Mesendoderm (in vitro differentiated cells): ENCODE measurements around the gene GPR39.

ENCODE experiments used
- DNase-seq: peaks from one replicate; pipeline ENCODE4 v3.0.0; 2013
- H2AK5ac ChIP-seq: 2 replicates; pipeline ENCODE4 v1.6.1; 2013; ENCODE audit warnings: low read length, inconsistent platforms
- H2BK120ac ChIP-seq: 2 replicates; pipeline ENCODE4 v1.6.1; 2013; ENCODE audit warnings: low read depth, mild to moderate bottlenecking, low read length, moderate library complexity, mixed read lengths
- H2BK15ac ChIP-seq: replicated peaks from 2 replicates; pipeline ENCODE4 v1.6.1; 2013; ENCODE audit warnings: low read depth, mild to moderate bottlenecking, moderate library complexity
- H2BK5ac ChIP-seq: 2 replicates; pipeline ENCODE4 v1.6.1; 2013; ENCODE audit warnings: low read length, inconsistent platforms
- H3K18ac ChIP-seq: 2 replicates; pipeline ENCODE4 v1.6.1; 2013; ENCODE audit warnings: mild to moderate bottlenecking, low read length, mixed read lengths
- H3K23ac ChIP-seq: one replicate; pipeline ENCODE4 v1.6.1; 2013; ENCODE audit warnings: low read length
- H3K27ac ChIP-seq: 2 replicates; pipeline ENCODE4 v1.5.1; 2013; ENCODE audit warnings: low read depth, mild to moderate bottlenecking, inconsistent platforms, low read length, moderate library complexity
- H3K27me3 ChIP-seq: 2 replicates; pipeline ENCODE4 v1.6.1; 2013; ENCODE audit warnings: low read length, control low read depth, mild to moderate bottlenecking, inconsistent platforms; ENCODE audit not compliant: insufficient read depth, poor library complexity
- H3K36me3 ChIP-seq: 2 replicates; pipeline ENCODE4 v1.6.1; 2013; ENCODE audit warnings: low read length, inconsistent platforms; ENCODE audit not compliant: control insufficient read depth, insufficient read depth
- H3K4ac ChIP-seq: one replicate; pipeline ENCODE4 v1.6.1; 2013; ENCODE audit warnings: low read depth, mild to moderate bottlenecking, low read length, moderate library complexity
- H3K4me1 ChIP-seq: 2 replicates; pipeline ENCODE4 v1.6.1; 2013; ENCODE audit warnings: low read depth, low read length, inconsistent platforms; ENCODE audit not compliant: control insufficient read depth
- H3K4me2 ChIP-seq: 2 replicates; pipeline ENCODE4 v1.6.1; 2013; ENCODE audit warnings: low read length
- H3K4me3 ChIP-seq: 2 replicates; pipeline ENCODE4 v1.5.1; 2013; ENCODE audit warnings: mild to moderate bottlenecking, low read length
- H3K56ac ChIP-seq: one replicate; pipeline ENCODE4 v1.6.1; 2013; ENCODE audit warnings: low read length
- H3K79me1 ChIP-seq: 2 replicates; pipeline ENCODE4 v1.6.1; 2013; ENCODE audit warnings: low read length, inconsistent platforms
- H3K79me2 ChIP-seq: 2 replicates; pipeline ENCODE4 v1.6.1; 2013; ENCODE audit warnings: mild to moderate bottlenecking, low read length; ENCODE audit not compliant: control insufficient read depth, insufficient read depth
- H3K9ac ChIP-seq: 2 replicates; pipeline ENCODE4 v1.6.1; 2013; ENCODE audit warnings: low read length, inconsistent platforms
- H4K5ac ChIP-seq: one replicate; pipeline ENCODE4 v1.6.1; 2013; ENCODE audit warnings: low read length
- H4K8ac ChIP-seq: one replicate; pipeline ENCODE4 v1.6.1; 2013; ENCODE audit warnings: low read depth, mild to moderate bottlenecking, control low read depth, low read length, moderate library complexity
- WGBS: extraction: QIAGEN DNeasy Blood & Tissue Kit; methylation state at CpG from one replicate; pipeline ENCODE4 v1.1.7; 2013; ENCODE audit warnings: low lambda C conversion rate, missing lambda C conversion rate; ENCODE audit not compliant: insufficient coverage; ENCODE audit errors: extremely low coverage; 5-methylcytosine and 5-hydroxymethylcytosine counted together

Gene GPR39

DNA sequence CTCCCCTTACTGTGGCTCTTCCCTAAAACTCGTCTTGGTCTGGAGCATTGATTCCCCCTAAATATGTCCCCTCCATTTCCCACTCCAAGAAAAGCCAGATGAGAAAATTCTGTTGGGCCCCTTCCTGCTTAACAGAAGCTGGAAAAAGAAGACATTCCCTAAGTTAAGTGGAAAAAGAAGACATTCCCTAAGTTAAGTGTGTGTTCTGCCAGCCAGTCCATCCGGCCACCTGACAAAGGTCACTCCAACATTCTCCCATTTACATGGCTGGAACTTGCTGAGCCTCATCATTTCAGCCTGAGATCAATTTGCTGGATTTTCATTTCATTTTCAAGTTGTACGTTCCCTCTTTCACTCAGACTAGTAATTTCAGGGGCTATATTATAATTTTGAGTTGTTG is 201.4 kb downstream of the GPR39 start:
- no peaks in the 10 kb centered on the region for H3K4me1 ChIP-seq
- no peak overlapping the region for H2BK15ac ChIP-seq
- no peak overlapping the region for H3K18ac ChIP-seq
- H3K79me1 ChIP-seq: no peaks in the 10 kb centered on the region
- H3K9ac ChIP-seq: no peak overlapping the region
- no peak for DNase-seq
- no peak overlapping the region for H3K4me2 ChIP-seq
- H3K27ac ChIP-seq: no peak overlapping the region
- no peak overlapping the region for H3K56ac ChIP-seq
- H3K4ac ChIP-seq: no peak overlapping the region
- no peak overlapping the region for H2BK120ac ChIP-seq
- WGBS: no CpG with 5 or more reads among the region's 3 CpGs
- H3K27me3 ChIP-seq: no peaks in the 10 kb centered on the region
- no peak overlapping the region for H3K4me3 ChIP-seq
- H2BK5ac ChIP-seq: no peak overlapping the region
- no peaks in the 10 kb centered on the region for H3K79me2 ChIP-seq
- no peaks in the 10 kb centered on the region for H3K36me3 ChIP-seq
- H2AK5ac ChIP-seq: no peak overlapping the region
- H3K23ac ChIP-seq: no peak overlapping the region
- H4K8ac ChIP-seq: no peak overlapping the region
- no peak overlapping the region for H4K5ac ChIP-seq

DNA sequence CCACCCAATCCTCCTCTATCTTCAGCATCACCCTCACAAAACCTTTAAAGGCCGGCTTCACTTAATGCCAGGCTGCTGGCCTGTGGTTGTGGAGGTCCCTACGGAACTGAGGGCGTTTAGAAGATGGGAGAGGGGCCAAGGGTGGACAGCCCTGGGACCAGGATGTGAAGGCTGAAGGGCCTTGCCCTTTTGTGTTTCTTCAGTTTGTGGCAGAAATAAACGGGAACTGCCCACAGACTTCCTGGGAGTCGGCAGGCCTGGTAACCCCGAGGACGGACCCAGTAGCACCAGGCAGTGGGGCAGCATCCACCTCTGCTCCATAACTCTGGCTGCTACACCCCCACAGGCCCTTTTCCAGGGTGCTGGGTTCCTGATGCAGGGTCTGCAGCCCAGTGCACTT is 202.1 kb downstream of the GPR39 start:
- Histone ChIP-seq H4K8ac (no peak overlapping the region), H3K27ac (no peak overlapping the region), H3K4ac (no peak overlapping the region), H2BK15ac (no peak overlapping the region), H2BK120ac (no peak overlapping the region), H3K4me1 (no peaks in the 10 kb centered on the region), H3K79me2 (no peaks in the 10 kb centered on the region), H2BK5ac (no peak overlapping the region), H3K36me3 (no peaks in the 10 kb centered on the region), H3K9ac (no peak overlapping the region), H2AK5ac (no peak overlapping the region), H3K79me1 (no peaks in the 10 kb centered on the region), H3K27me3 (no peaks in the 10 kb centered on the region), H3K56ac (no peak overlapping the region), H3K18ac (no peak overlapping the region), H4K5ac (no peak overlapping the region), H3K23ac (no peak overlapping the region), H3K4me3 (no peak overlapping the region), H3K4me2 (no peak overlapping the region)
- no CpG with 5 or more reads among the region's 7 CpGs for WGBS
- DNase-seq: no peak

DNA sequence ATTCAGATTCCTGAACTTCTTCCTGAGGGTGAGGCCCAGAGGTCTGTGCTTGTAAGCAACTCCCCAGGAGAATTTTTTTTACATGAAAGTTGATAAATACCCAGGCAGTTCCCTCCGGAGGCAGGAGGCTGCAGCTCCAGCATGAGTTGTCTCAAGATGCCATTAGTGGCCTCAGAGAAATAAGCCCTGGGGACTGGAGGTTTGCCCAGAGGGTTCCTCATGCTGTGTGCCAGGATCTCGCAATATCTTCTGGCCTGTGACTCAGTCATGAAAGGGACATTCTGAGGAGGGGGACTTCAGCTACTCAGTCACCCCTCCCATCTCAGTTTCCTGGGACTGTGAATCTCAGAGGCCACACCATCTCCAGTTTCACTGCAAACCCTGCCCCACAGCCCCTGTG is 203.5 kb downstream of the GPR39 start:
- WGBS: no CpG with 5 or more reads among the region's 2 CpGs
- no peak overlapping the region for H2BK5ac ChIP-seq
- no peaks in the 10 kb centered on the region for H3K36me3 ChIP-seq
- no peak overlapping the region for H3K18ac ChIP-seq
- no peak overlapping the region for H3K9ac ChIP-seq
- no peak overlapping the region for H3K56ac ChIP-seq
- H4K8ac ChIP-seq: no peak overlapping the region
- no peak overlapping the region for H3K4me2 ChIP-seq
- DNase-seq: no peak
- no peaks in the 10 kb centered on the region for H3K4me1 ChIP-seq
- no peak overlapping the region for H3K4ac ChIP-seq
- H2BK15ac ChIP-seq: no peak overlapping the region
- no peak overlapping the region for H3K4me3 ChIP-seq
- H3K79me2 ChIP-seq: no peaks in the 10 kb centered on the region
- H2AK5ac ChIP-seq: no peak overlapping the region
- H3K27ac ChIP-seq: no peak overlapping the region
- no peak overlapping the region for H2BK120ac ChIP-seq
- H3K79me1 ChIP-seq: no peaks in the 10 kb centered on the region
- no peak overlapping the region for H3K23ac ChIP-seq
- H3K27me3 ChIP-seq: no peaks in the 10 kb centered on the region
- no peak overlapping the region for H4K5ac ChIP-seq

DNA sequence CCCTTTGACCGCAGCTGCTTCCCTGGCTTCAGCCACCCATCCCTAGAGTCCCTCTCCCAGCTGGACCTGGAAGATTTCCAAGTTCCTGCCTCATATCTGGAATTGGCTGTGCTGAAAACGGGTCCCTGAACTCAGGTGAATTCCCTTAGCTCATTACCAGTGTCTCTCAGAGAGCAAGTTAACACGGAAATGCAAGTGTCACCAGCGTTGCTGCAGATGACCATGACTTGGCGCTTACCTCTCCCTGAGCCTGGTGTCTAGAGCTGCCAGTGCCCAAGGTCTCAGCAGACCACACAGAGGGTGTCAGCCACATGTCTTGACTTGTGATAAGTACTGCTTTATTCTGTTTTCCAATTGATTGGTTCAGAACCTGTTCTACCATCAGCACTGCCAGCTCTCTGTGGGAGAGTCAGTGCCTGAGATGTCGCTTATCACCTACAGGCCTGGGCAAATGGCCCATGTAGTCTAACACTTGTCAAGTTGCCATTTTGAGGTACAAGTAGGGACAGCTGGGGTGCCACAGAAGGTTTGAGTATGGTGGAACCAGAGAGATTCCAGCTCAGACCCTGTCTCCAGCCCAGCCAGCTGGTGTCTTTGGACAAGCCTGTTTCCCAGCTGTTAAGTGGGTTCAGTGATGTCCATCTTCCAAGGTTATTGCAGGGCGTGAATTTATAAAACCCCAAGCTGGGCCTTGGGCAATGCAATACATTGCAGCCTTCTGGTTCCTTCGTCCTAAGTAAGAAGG is 204.7 kb downstream of the GPR39 start:
- Histone ChIP-seq H3K18ac (no peak overlapping the region), H3K36me3 (no peaks in the 10 kb centered on the region), H3K23ac (no peak overlapping the region), H3K4ac (no peak overlapping the region), H2BK5ac (no peak overlapping the region), H3K4me1 (no peaks in the 10 kb centered on the region), H3K27ac (no peak overlapping the region), H3K27me3 (no peaks in the 10 kb centered on the region), H3K79me1 (no peaks in the 10 kb centered on the region), H3K4me3 (no peak overlapping the region), H3K4me2 (no peak overlapping the region), H2AK5ac (no peak overlapping the region), H3K79me2 (no peaks in the 10 kb centered on the region), H3K56ac (no peak overlapping the region), H2BK120ac (no peak overlapping the region), H4K8ac (no peak overlapping the region), H2BK15ac (no peak overlapping the region), H4K5ac (no peak overlapping the region), H3K9ac (no peak overlapping the region)
- WGBS: no CpG with 5 or more reads among the region's 8 CpGs
- no peak for DNase-seq

GRCh38 chr2:132623096-132623839 is 206.7 kb downstream of the GPR39 start:
- no peak overlapping the region for H2BK15ac ChIP-seq
- H3K4ac ChIP-seq: no peak overlapping the region
- H3K23ac ChIP-seq: peak overlapping the region; percentile 84
- H4K5ac ChIP-seq: no peak overlapping the region
- no peak overlapping the region for H3K56ac ChIP-seq
- H3K4me3 ChIP-seq: no peak overlapping the region
- H3K18ac ChIP-seq: peak overlapping the region; percentile 41
- no peak overlapping the region for H3K27ac ChIP-seq
- no peaks in the 10 kb centered on the region for H3K79me1 ChIP-seq
- no peak overlapping the region for H3K4me2 ChIP-seq
- whole genome bisulfite sequencing: no CpG with 5 or more reads among the region's 9 CpGs
- H4K8ac ChIP-seq: no peak overlapping the region
- DNase-seq: no peak
- no peaks in the 10 kb centered on the region for H3K4me1 ChIP-seq
- H2AK5ac ChIP-seq: no peak overlapping the region
- H2BK5ac ChIP-seq: no peak overlapping the region
- no peaks in the 10 kb centered on the region for H3K27me3 ChIP-seq
- no peaks in the 10 kb centered on the region for H3K79me2 ChIP-seq
- no peak overlapping the region for H3K9ac ChIP-seq
- no peak overlapping the region for H2BK120ac ChIP-seq
- no peaks in the 10 kb centered on the region for H3K36me3 ChIP-seq
